ENCODE data around the gene SPRYD3.

SPRYD3 gene

DNA sequence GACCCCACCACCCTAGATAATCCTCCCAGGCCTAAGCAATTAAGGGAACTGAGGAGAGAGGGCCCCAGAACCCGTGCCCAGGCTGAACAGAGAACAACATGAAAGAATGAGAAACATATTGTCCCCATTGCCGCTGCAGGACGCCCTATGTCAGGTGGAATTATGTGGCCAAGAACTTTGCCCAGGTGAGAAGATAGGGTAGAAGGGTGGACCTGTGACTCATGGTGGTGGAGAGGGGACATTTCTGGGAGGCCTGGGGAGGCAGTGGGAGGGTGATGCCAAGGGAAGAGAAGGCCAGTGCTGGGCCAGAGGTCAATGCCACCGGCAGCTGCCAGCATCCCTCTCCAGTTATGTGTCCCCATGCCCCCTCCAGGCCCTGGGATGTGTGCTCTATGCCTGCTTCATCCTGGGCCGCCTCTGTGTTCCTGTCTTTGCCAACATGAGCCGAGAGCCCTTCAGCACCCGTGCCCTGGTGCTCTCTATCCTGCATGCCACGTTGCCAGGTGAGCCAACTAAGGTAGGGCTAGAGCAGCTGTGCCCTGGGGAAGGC is 39.6 kb upstream of the SPRYD3 start:
- TF ChIP-seq, protein P1, sequence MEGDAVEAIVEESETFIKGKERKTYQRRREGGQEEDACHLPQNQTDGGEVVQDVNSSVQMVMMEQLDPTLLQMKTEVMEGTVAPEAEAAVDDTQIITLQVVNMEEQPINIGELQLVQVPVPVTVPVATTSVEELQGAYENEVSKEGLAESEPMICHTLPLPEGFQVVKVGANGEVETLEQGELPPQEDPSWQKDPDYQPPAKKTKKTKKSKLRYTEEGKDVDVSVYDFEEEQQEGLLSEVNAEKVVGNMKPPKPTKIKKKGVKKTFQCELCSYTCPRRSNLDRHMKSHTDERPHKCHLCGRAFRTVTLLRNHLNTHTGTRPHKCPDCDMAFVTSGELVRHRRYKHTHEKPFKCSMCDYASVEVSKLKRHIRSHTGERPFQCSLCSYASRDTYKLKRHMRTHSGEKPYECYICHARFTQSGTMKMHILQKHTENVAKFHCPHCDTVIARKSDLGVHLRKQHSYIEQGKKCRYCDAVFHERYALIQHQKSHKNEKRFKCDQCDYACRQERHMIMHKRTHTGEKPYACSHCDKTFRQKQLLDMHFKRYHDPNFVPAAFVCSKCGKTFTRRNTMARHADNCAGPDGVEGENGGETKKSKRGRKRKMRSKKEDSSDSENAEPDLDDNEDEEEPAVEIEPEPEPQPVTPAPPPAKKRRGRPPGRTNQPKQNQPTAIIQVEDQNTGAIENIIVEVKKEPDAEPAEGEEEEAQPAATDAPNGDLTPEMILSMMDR (IDR thresholded peaks at IDR 0.05) = no peak

DNA sequence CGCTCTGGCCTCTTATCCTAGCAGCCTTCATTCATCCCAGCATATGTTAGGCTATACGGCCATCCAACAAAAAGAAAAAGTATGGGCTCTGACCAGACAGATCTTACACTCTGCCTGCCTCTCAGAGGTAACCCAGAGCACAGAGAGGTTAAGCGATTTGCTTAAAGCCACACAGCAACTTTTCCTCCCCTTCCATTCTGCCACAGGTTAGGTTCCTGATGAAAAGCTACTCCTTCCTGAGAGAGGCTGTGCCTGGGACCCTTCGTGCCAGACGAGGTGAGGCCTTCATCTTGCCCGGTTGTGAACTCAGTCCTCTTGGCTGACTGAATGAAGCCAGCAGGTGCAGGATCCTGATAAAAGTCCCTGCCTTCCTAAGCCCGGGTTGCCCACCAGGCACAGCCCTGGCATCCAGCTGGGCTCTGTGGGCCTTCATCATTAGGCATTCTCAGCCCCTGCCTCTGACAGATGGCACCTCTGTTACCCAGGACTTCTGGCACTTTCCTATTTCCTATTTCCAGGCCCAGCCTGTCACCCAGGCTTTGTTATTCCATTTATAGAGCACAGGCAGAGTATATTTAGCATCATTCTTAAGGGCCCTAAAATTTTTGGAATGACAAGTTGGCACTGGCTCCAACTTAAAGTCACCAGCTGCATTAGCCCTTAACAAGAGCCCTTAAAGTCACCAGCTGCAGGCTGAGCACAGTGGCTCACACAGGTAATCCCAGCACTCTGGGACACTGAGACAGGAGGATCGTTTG is 36.9 kb upstream of the SPRYD3 start:
- TF ChIP-seq, protein P1 (IDR thresholded peaks at IDR 0.05) = no peak

DNA sequence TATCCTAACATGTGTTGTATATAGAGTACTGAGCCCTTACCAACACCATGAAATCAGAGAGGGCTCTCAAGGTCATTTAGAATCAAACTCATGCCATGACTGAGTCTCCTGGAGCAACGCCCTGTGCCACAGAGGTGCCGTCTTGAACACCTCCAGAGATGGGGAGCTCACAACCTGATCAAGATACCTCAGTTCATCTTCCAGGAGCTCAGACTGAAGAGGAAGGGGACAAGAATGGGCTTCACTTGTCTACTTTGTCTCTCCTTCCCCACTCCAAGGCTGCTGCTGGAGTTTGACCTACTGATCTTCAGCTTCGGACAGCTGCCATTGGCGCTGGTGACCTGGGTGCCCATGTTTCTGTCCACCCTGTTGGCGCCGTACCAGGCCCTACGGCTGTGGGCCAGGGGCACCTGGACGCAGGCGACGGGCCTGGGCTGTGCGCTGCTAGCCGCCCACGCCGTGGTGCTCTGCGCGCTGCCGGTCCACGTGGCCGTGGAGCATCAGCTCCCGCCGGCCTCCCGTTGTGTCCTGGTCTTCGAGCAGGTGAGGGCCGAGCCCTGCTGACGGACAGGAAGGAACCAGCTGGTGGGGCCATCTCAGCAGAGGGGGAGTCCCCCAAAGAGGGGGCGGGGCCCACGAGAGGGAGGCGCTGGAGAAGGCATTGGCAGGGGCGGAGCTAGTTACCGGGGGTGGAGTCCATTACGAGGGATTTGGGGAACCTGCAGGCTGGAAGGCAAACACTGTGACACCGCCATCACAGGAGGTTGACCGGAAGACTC is 36.1 kb upstream of the SPRYD3 start:
- TF ChIP-seq, protein P1 (IDR thresholded peaks at IDR 0.05) = no peak

DNA sequence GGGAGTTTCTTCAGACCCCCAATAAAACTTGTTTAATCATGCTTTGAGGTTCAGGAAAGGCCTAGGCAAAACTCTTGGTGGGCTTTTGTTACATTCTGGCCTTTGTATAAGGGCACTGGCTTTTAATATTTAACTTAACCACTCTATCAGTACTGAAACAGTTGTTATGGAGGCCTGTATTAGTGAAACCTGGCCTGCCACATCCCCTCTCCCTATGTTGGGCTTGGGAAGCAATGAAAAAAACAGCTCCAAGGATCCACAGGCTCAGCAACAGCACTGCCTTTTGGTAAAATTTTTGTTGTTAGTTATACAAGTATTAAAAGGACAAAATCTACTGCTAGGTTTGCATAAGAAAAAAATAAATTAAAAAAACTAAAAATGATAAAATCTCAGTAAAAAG is 34.8 kb upstream of the SPRYD3 start:
- TF ChIP-seq, protein P1 (IDR thresholded peaks at IDR 0.05) = no peak

DNA sequence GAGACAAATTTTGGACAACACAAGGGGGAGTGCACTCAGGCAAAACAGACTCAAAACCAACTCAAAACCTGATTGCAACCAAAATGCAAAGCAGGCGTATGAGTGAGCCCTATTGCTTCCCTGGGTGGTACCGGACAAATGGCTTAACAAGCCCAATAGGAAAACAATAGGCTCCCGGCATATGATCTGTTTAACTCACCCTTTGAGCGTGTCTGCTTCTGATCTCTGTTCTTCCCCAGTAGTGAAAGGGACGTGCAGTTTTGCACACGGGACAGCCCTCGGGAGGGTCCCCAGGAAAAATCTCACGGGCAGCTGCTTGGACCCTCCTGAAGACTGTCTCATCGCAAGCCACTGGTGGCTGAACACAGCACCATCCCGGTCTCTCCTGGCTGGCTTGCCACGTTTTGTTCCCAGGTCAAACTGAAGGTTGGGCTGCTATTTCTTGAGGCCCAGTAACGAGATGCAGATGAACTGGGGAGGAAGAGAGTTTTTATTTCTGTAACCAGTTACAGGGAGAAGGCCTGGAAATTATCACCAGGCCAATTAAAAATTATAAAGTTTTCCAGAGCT is 34.0 kb upstream of the SPRYD3 start:
- TF ChIP-seq, protein P1 (IDR thresholded peaks at IDR 0.05) = no peak

DNA sequence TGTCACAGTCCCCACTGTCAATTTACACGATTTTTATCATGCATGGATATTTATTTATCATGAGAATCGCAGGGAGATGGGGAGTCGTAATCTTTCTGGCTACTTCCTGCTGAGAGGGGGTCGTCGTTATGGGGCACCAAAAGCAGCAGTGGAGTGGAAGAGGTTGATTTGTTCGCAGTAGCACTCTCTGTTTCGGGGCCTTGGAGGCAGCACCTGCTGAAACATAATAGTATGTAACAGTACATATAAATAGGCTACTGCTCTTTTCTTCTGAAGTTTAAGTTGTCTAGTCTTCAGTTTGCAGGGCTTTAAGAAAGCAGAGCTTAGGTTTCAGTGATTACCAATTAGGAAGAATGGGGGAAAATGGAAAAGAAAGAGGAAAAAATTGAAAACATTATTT is 27.9 kb upstream of the SPRYD3 start:
- TF ChIP-seq, protein P1 (IDR thresholded peaks at IDR 0.05) = no peak

DNA sequence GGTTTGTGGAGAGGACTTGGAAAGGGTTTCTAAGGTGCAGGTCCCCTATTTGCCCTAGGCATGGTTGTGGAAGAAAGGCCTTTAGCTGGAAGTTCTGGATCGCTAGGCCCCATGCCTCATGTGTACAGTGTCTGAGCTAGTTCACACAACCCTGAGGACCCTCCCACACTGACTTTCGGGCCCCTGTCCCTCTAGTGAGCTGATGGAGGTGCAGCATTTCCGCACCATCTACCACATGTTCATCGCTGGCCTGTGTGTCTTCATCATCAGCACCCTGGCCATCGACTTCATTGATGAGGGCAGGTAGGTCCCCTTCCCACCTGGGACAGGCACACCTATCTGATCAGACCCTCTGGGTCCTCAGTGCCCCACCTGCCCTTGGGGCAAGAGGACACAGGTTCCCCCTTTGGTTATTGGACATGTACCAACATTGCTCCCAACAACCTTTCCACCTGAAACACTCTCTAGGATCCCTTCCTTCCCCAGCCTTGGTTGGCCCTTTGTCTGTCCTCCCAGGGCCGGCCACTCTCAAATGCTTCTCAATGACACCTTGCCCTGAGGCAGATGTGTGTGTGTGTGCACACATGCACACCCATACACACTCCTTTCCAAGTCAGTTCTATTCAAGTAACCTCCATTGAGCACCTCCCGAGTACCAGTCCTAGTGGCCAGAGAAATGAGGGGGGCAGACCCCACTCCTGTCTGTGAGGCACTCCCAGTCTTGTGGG is 26.7 kb upstream of the SPRYD3 start:
- TF ChIP-seq, protein P1 (IDR thresholded peaks at IDR 0.05) = no peak
